Skeletal muscle cell (primary cell): ENCODE measurements around the gene HEMGN.

Experiments used
- DNase-seq: peaks from one replicate; pipeline ENCODE4 v3.0.0-alpha.2; 2010; ENCODE audit warnings: low read depth
- H3K4me3 ChIP-seq: 2 replicates; pipeline ENCODE4 v1.5.1; 2011; ENCODE audit warnings: low read depth, mild to moderate bottlenecking, control low read depth, low read length, moderate library complexity

Gene HEMGN

DNA sequence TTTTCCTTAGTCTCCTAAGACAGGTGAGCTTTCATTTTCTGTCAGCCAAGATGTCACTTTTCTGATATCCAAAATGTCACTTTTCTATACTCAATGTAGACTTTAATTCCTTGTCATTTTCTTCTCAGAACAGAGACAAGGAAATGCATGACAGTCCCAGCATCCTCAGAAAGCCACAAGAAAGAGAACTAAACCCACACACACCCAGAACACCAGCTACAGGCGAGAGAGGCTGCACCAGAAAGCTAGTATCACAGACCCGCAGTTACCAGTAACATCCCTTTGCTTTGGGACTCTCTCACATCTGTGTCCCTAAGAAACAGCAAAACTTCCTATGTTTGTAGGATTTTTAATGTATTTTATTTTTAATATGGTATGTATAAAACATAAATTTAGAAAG is 32.7 kb downstream of the HEMGN start:
- no peak overlapping the region for H3K4me3 ChIP-seq
- DNase-seq, result no peak

DNA sequence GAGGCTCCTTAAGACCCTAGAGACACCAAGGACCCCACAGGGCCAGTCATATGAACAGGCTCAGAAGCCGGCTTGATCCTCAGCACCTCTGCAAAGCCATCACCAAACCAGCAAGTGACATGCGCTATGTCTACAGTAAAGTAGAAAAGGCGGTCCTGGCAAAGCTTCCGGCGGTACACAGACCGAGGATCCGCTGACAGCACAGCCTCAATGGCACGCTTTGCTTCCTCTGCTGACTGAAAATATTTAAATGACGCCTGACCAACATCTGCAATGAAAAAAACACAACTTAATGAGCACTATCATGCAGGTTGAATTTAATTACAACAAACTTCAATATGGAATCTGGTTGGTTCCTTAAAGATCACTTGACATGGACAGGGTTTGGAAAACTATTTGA is 33.2 kb downstream of the HEMGN start:
- no peak for DNase-seq
- no peak overlapping the region for H3K4me3 ChIP-seq

DNA sequence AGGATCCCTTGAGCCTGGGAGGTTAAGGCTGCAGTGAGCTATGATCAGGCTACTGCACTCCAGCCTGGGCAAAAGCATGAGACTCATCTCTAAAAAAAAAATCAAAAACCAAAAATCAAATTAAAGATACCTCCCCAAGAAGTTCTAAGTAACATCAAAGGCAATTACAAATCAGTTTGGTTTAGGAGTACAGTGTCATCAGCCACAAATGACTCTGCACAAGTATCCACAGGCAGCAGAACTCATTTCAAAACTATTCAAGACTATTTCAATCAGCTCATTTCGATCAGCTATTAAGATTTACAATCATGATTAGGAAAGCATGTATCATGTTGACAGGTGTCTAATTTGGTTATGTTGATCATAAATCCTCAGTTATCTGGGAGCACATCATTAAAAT is 34.8 kb downstream of the HEMGN start:
- no peak for DNase-seq
- no peak overlapping the region for H3K4me3 ChIP-seq

DNA sequence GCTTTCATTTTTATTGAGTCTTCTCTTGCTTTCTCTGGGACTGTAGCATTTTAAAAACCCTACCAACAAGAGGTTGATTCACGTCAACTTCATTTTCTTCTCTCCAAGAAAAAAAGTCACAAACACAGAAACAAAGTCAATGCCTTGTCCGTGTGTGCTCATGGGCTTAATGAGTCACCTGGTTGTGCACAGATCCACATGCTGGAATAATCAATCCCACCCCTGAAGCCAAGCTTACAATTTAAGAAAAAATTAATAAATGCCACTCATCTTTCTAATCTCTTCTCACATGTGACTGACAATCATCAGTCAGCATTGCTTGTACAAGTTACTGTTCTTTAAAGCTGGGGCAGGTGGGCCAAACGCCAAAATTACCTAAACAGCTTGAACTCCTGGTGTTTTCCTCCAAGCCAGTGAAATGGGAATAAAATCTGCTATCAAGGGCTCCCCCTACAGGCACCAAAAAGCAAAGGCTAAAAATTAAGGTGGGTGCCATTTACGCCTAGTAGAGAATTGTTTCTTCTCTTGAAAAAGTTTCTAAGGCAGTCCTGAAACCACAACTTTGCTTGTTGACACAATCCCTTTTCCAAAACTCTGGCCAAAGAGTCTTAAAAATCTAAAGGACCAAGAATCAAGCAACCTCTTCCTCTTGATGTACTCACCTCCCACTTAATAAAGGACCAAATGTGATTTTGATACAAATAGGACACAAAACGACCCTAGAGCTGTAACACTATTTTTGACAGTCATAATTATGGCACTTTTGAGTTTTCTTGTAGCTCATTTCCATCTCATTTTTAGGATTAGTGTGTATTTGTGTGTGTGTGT is 37.0 kb downstream of the HEMGN start:
- DNase-seq, result no peak
- H3K4me3 ChIP-seq, result no peak overlapping the region

DNA sequence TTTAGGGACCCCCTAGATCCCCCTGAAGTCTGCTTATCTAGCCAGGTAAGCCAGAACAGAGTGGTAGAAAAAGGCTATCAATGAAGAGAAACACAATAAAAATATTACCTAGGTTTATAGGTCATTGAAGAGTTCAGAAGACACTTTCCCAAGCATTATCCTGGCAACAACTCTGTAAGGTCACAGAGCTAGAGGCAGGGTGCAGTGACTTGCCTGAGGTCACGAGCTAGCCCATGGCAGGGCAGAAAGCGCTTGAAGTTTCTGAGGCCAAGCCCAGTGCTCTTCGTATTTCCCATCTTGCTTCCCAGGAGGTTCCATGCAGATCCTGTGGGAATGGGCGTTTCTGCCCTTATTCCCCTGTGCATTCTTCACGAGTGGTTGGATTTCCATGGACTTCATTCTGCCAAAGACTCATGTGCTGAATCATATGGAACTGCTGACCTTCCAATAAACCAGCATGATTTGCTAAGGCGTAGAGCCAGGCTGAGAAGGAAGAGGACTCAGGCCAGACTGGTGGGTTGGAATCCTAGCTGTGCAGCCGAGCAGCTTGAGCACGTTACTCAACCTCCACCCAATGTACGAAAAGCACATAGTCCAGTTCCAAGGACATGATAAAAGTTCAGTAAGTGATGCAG is 37.8 kb downstream of the HEMGN start:
- peak; percentile 64 for DNase-seq
- H3K4me3 ChIP-seq, result no peak overlapping the region

DNA sequence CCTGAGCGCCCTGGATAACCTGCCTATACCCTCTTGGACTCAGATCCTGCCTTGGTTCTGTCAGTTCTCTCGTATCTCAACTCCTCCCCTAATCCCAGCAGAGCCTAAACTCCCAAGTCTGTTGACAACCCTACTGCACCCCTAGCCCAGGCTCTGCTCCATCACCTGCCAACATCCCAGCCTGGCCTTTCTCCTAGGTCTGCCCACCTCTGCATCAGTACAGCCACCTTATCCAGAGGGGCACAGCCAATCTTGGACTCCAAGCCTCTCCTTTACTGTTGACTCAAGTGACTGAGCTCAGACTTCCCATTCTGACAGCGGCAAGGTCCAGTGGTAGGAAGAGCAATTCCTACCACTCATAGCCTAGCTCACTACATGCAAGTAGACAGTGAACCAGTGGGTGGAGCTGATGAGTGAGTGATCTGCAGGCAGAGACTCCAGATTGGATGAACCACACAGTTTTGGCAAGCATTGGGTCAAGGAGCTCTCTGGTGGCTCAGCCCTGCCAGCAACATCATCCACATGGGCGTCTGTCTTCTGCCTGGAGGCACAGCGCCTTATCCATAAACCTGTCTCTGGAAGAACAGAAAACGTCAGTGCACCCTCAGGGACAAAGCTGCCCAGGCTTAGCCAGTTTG is 42.2 kb downstream of the HEMGN start:
- H3K4me3 ChIP-seq, result no peak overlapping the region
- DNase-seq, result no peak

DNA sequence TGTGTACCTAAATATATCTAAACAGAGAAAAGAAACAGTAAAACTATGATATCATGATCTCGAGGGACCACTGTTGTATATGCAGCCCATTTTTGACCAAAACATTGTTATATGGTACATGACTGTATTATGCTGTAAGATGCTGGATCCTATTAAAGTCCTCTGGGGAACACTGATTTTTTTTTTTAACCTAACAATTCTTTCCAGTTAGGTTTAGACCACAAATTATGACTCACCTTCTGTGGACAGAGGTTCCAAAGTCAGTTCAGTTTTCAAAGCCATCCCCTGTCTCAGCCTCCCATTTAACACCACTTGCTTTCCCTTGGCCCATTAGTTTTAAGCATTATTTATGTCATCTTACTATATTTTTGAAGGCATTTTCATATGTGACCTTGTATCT is 42.8 kb downstream of the HEMGN start:
- no peak for DNase-seq
- H3K4me3 ChIP-seq, result no peak overlapping the region

DNA sequence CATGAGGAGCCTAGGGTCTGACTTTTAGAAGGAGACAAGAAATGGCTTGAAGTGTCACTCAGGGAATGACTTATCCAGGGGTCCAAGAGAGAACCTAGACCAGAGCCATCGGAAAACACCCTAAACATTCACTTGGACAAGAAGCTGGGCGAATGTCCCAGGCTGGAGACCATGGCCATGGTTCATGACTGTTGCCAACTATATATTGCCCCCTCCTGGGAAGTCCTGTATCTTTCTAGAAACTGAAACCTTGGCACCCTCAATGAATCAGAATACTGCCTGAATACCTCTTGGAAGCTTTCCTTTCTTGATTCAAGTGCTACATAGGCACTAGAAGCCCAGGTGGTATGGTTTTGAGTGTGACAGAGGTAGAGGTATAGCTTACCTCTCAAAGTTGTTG is 45.6 kb downstream of the HEMGN start:
- H3K4me3 ChIP-seq, result no peak overlapping the region
- DNase-seq, result no peak

DNA sequence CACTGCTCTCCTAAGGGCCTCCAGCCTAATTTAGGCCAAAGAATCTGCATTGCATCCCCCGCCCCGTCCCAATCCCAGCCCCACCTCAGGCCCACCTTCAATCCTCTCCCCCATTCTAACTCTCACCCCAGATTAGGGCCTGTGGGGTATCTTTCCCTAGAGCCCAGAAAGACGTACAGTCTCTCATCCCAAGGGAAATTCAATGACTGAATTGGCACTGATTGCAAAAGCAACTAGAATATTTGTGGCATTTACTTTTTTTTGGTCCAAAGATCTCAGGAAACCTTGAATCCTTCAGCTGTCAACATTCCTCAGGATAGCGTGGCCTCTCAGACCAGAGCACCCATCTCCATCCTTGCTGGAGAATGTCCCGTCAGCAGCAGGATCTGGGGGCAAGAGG is 46.2 kb downstream of the HEMGN start:
- DNase-seq, result no peak
- H3K4me3 ChIP-seq, result no peak overlapping the region

DNA sequence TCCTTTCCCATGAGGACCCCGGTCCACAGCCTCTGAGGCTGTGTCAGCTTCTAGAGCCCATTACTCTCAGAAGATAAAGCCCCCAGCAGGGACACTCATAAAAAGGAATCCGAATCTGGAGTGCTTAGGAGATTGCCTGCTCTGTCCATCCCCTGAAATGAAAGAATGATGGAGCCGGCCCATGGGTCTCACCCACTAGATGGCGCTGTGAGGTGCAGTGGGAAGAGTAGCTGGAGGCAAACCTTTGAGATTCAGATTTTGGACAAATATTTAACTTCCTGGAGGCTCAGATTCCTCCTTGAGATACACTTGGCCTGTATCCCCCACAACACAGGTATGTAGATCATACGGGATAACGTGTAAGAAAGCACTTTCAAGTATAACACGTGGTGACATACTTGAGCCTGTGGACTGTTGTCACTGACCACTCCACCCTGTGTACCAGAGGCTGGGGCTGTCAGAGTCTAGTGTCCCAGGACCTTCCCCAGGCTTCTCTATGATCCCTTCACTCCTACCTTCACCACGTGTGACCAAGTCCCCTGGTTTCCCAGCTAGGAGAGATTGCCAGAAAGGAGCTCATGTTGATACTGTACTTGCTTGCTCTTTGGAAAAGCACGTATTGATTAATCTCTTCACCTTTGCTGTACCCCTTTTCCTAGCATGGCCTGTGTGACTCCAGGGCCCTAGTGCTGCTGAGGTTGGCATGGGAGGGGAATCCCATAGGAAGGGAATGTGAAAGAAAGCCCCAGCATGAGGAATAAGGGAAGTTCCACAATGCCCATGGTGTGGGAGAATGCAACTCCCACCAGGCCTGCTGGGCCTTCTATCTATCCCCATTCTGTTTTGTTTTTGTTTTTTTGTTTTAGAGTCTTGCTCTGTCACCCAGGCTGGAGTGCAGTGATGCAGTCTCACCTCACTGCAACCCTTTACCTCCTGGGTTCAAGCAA is 47.8 kb downstream of the HEMGN start:
- no peak for DNase-seq
- no peak overlapping the region for H3K4me3 ChIP-seq

DNA sequence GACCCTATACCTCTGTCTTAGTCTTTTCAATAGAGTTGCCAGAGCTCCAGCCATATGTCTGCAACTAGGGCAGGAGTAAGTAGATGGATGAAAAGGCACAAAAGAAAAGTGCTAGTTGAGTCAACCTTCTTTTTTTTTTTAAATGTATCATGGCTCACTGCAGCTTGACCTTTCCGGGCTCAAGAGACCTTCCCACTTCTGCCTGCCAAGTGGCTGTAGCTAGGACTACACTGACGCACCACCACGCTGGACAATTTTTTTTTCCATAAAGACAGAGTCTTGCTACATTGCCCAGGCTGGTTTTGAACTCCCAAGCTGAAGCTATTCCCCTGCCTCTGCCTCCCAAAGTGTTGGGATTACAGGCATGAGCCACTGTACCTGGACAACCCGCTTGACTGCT is 57.6 kb downstream of the HEMGN start:
- H3K4me3 ChIP-seq, result no peak overlapping the region
- DNase-seq, result no peak
